ENCODE results near the gene NCEH1.

The NCEH1 gene

DNA sequence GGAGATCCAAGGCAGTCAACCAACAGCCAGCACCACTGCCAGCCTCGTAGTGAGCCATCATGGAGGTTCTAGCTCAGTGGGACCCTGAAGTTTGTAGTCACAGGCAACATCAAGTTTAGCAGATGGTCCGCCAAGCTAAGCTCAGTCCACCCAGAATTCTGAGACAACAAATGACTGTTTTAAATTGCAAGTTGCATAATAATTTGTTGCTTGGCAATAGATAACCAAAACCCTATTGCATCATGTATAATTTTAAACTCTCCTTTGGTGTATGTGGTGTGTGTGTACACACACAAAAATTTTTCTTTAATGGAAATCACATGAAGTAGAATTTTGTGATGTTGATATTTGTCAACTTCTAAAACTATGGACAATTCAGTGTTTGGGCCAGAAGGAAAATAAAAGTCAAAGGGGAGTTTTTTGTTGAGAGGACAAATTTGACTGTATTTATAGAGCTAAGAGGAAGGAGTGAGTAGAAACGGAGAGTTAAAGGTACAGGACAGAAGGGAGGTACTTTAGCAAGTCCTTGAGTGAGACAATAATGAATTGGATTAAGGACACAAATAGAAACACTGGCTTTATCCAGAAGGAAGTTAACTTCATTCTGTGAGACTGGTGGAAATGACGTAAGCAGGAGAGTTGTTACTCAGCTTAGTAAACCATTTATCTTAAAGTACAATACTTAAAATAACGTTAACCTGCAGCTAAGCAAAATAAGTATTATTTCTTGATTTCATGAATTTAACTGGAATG is 83.6 kb downstream of the NCEH1 start:
- H3K4me1 ChIP-seq (ENCODE audit: insufficient read depth, insufficient read length), result no peaks in the 10 kb centered on the region
- no peak overlapping the region for H3K4me3 ChIP-seq (ENCODE audit: insufficient read length, low read depth)
- H3K9ac ChIP-seq (ENCODE audit: insufficient read length, low read depth), result no peak overlapping the region
- TF ChIP-seq SUZ12 (IDR thresholded peaks at IDR 0.05; ENCODE audit: extremely low read depth, insufficient read depth, insufficient read length) (no peak), ZNF274 (IDR thresholded peaks at IDR 0.05; ENCODE audit: low read depth, low read length) (no peak), YY1 (IDR thresholded peaks at IDR 0.05; ENCODE audit: insufficient read depth, insufficient read length) (no peak)
- no peaks in the 10 kb centered on the region for H3K9me3 ChIP-seq (ENCODE audit: insufficient read depth, low read length)
- no peaks in the 10 kb centered on the region for H3K36me3 ChIP-seq (ENCODE audit: insufficient read depth, insufficient read length, low read length)
- H3K27me3 ChIP-seq (ENCODE audit: insufficient read depth, insufficient read length), result no peaks in the 10 kb centered on the region
- DNase-seq (ENCODE audit: low read depth, low spot score), result no peak

DNA sequence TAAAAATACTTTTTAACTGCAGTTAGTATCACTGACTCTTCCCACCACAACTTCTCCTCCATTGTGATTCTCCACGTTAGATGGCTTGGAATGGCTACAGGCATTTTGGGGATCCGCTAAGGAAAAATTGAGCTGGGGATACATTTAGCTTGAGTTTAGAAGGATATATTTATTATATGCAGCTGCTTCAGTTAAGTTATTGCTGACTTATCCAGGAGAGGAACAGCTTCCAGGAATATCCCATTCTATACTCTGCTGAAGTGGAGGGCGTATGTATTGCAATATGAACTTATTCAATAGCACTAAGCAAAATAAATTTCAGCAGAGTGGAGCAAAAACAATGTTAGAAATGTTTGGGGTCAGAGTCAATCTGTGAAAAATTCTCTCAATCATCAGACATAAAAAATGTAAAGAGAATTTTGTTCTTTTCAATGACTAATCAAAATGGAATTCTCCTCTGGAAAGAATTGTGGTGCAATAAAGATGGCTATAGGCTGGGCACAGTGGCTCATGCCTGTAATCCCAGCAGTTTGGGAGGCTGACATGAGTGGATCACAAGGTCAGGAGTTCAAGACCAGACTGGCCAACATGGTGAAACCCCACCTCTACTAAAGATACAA is 84.7 kb downstream of the NCEH1 start:
- no peak for DNase-seq (ENCODE audit: low read depth, low spot score)
- H3K36me3 ChIP-seq (ENCODE audit: insufficient read depth, insufficient read length, low read length), result no peaks in the 10 kb centered on the region
- no peaks in the 10 kb centered on the region for H3K9me3 ChIP-seq (ENCODE audit: insufficient read depth, low read length)
- TF ChIP-seq ZNF274 (IDR thresholded peaks at IDR 0.05; ENCODE audit: low read depth, low read length) (no peak), SUZ12 (IDR thresholded peaks at IDR 0.05; ENCODE audit: extremely low read depth, insufficient read depth, insufficient read length) (no peak), YY1 (IDR thresholded peaks at IDR 0.05; ENCODE audit: insufficient read depth, insufficient read length) (no peak)
- no peak overlapping the region for H3K4me3 ChIP-seq (ENCODE audit: insufficient read length, low read depth)
- H3K4me1 ChIP-seq (ENCODE audit: insufficient read depth, insufficient read length), result no peaks in the 10 kb centered on the region
- H3K9ac ChIP-seq (ENCODE audit: insufficient read length, low read depth), result no peak overlapping the region
- H3K27me3 ChIP-seq (ENCODE audit: insufficient read depth, insufficient read length), result no peaks in the 10 kb centered on the region

DNA sequence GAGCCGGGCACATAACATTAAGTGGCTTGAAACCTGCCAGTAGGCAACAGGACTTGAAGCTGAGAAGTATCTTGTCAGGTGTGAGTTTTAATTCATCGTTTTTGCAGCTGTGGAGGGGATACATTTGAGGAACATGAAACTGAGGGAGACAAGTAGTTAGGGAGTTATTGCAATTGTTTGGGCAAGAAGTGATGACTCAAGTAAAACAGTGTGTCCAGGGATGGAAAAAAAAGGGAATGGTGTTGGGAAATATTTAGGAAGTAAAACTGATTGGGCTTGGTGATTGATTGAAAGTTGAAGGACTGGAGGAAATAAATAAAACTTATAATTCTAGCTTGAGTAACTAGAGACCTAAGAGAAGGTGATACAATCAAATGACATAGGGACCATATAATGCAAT is 85.5 kb downstream of the NCEH1 start:
- Histone ChIP-seq H3K27me3 (ENCODE audit: insufficient read depth, insufficient read length) (no peaks in the 10 kb centered on the region), H3K36me3 (ENCODE audit: insufficient read depth, insufficient read length, low read length) (no peaks in the 10 kb centered on the region), H3K9me3 (ENCODE audit: insufficient read depth, low read length) (no peaks in the 10 kb centered on the region), H3K4me3 (ENCODE audit: insufficient read length, low read depth) (no peak overlapping the region), H3K4me1 (ENCODE audit: insufficient read depth, insufficient read length) (no peaks in the 10 kb centered on the region), H3K9ac (ENCODE audit: insufficient read length, low read depth) (no peak overlapping the region)
- DNase-seq (ENCODE audit: low read depth, low spot score), result no peak
- TF ChIP-seq SUZ12 (IDR thresholded peaks at IDR 0.05; ENCODE audit: extremely low read depth, insufficient read depth, insufficient read length) (no peak), ZNF274 (IDR thresholded peaks at IDR 0.05; ENCODE audit: low read depth, low read length) (no peak)

DNA sequence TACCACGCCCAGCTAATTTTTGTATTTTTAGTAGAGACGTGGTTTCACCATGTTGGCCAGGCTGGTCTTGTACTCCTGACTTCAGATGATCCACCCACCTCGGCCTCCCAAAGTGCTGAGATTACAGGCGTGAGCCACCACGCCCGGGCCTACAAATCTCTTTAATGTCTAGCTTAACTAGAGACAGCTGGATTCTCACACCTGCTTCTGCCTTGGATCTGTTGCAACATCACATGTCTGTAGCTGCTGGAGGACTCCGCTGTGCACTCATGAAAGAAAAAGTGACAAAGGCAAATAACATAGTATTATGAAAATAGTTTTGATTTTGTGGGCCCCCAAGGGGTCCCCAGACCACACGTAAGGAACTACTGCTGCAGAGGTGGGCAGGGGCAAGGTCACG is 85.9 kb downstream of the NCEH1 start:
- H3K36me3 ChIP-seq (ENCODE audit: insufficient read depth, insufficient read length, low read length), result no peaks in the 10 kb centered on the region
- TF ChIP-seq ZNF274 (IDR thresholded peaks at IDR 0.05; ENCODE audit: low read depth, low read length) (no peak), SUZ12 (IDR thresholded peaks at IDR 0.05; ENCODE audit: extremely low read depth, insufficient read depth, insufficient read length) (no peak), YY1 (IDR thresholded peaks at IDR 0.05; ENCODE audit: insufficient read depth, insufficient read length) (no peak)
- no peaks in the 10 kb centered on the region for H3K27me3 ChIP-seq (ENCODE audit: insufficient read depth, insufficient read length)
- no peak overlapping the region for H3K4me3 ChIP-seq (ENCODE audit: insufficient read length, low read depth)
- no peak for DNase-seq (ENCODE audit: low read depth, low spot score)
- H3K9me3 ChIP-seq (ENCODE audit: insufficient read depth, low read length), result no peaks in the 10 kb centered on the region
- no peaks in the 10 kb centered on the region for H3K4me1 ChIP-seq (ENCODE audit: insufficient read depth, insufficient read length)
- no peak overlapping the region for H3K9ac ChIP-seq (ENCODE audit: insufficient read length, low read depth)

DNA sequence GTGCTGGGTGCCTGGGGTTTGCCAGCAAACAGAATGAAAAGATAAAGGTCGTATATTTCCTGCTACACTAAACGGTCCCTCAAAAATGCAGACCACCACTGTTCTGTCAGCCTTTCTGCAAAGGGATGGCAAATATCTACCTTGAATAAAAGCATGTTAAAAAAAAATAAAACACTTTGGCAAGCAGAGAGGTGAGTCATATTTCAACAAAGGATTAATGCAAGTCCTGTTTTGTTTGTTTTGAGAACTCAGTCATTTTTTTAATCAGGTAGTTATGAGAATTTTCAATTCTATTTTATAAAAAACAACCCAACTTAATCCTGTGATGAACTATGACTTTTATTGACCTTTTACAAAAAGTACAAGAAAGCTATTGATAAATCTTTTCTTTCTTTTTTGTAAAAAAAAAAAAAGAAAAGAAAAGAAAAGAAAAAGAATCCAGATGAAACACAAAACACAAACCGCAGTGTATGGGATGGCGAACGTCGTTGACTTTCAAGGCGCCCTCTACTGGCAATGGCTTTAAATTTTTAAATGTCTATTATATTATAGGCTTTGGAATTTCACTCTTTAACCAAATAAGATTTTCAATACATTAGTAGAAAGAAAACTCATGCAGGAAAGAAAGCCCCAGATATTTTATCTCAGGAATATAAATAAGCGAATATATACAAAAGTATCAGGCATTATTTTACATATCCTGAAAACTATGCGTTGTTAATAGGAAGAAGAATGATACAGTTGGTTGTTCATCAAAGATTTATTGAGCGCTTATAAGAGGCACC is 87.8 kb downstream of the NCEH1 start:
- Histone ChIP-seq H3K4me1 (ENCODE audit: insufficient read depth, insufficient read length) (no peaks in the 10 kb centered on the region), H3K9me3 (ENCODE audit: insufficient read depth, low read length) (no peaks in the 10 kb centered on the region), H3K27me3 (ENCODE audit: insufficient read depth, insufficient read length) (no peaks in the 10 kb centered on the region), H3K4me3 (ENCODE audit: insufficient read length, low read depth) (no peak overlapping the region), H3K9ac (ENCODE audit: insufficient read length, low read depth) (no peak overlapping the region), H3K36me3 (ENCODE audit: insufficient read depth, insufficient read length, low read length) (no peaks in the 10 kb centered on the region)
- DNase-seq (ENCODE audit: low read depth, low spot score), result no peak
- TF ChIP-seq YY1 (IDR thresholded peaks at IDR 0.05; ENCODE audit: insufficient read depth, insufficient read length), result no peak
- TF ChIP-seq ZNF274 (IDR thresholded peaks at IDR 0.05; ENCODE audit: low read depth, low read length), result no peak
- no peak for TF ChIP-seq SUZ12 (IDR thresholded peaks at IDR 0.05; ENCODE audit: extremely low read depth, insufficient read depth, insufficient read length)

DNA sequence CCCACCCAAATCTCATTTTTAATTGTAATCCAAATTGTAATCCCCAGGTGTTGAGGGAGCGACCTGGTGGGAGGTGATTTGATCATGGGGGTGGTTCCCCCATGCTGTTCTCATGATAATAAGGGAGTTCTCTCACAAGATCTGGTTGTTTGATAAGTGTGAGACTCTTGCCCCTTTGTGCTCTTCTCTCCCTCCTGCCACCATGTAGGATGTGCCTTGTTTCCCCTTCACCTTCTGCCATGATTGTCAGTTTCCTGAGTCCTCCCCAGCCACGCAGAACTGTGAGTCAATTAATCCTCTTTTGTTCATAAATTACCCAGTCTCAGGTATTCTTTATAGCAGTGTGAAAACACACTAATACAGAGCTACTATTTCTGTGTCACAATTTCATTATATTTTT is 88.7 kb downstream of the NCEH1 start:
- no peak for DNase-seq (ENCODE audit: low read depth, low spot score)
- no peaks in the 10 kb centered on the region for H3K9me3 ChIP-seq (ENCODE audit: insufficient read depth, low read length)

DNA sequence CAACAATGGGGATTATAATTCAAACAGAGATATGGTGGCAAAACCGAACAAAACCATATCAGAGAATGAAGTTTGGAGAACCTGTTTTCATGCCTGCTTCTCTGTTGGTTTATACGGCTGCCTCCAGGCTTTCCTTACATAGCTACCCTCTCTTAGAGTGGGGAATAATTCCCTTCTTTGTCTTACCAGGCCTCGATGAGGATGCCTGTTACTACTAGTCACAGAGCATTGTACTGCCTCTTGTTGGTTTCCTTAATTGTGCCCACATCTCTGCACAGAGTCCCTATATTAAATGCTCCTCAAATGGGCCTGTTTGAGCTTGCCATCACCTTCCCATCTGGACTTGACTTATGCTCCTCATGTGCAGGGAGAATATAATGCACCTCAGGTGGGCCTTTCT is 92.9 kb downstream of the NCEH1 start:
- Histone ChIP-seq H3K4me1 (ENCODE audit: insufficient read depth, insufficient read length) (no peaks in the 10 kb centered on the region), H3K4me3 (ENCODE audit: insufficient read length, low read depth) (no peak overlapping the region), H3K9me3 (ENCODE audit: insufficient read depth, low read length) (peaks cover 15% of the 10 kb centered on the region; the same call in 1 of the 2 replicates), H3K27me3 (ENCODE audit: insufficient read depth, insufficient read length) (no peaks in the 10 kb centered on the region), H3K9ac (ENCODE audit: insufficient read length, low read depth) (no peak overlapping the region), H3K36me3 (ENCODE audit: insufficient read depth, insufficient read length, low read length) (no peaks in the 10 kb centered on the region)
- no peak for DNase-seq (ENCODE audit: low read depth, low spot score)
- TF ChIP-seq ZNF274 (IDR thresholded peaks at IDR 0.05; ENCODE audit: low read depth, low read length), result no peak

More for the DNA sequence above, 88.7 kb downstream of the NCEH1 start:
- Histone ChIP-seq H3K36me3 (ENCODE audit: insufficient read depth, insufficient read length, low read length) (no peaks in the 10 kb centered on the region), H3K4me3 (ENCODE audit: insufficient read length, low read depth) (no peak overlapping the region), H3K9ac (ENCODE audit: insufficient read length, low read depth) (no peak overlapping the region), H3K4me1 (ENCODE audit: insufficient read depth, insufficient read length) (no peaks in the 10 kb centered on the region), H3K27me3 (ENCODE audit: insufficient read depth, insufficient read length) (no peaks in the 10 kb centered on the region)
- TF ChIP-seq SUZ12 (IDR thresholded peaks at IDR 0.05; ENCODE audit: extremely low read depth, insufficient read depth, insufficient read length) (no peak), ZNF274 (IDR thresholded peaks at IDR 0.05; ENCODE audit: low read depth, low read length) (no peak), YY1 (IDR thresholded peaks at IDR 0.05; ENCODE audit: insufficient read depth, insufficient read length) (no peak)

Measured in NT2/D1 (cell line).